ENCODE data around the gene PREPL. TPM values are rescaled to one million over a fixed set of nuclear protein-coding genes. Genes with fewer than 3 reads are reported as not detected.

The PREPL gene
- total RNA-seq, 2 donors from 2014 or later: 29.6 to 35.6 TPM

DNA sequence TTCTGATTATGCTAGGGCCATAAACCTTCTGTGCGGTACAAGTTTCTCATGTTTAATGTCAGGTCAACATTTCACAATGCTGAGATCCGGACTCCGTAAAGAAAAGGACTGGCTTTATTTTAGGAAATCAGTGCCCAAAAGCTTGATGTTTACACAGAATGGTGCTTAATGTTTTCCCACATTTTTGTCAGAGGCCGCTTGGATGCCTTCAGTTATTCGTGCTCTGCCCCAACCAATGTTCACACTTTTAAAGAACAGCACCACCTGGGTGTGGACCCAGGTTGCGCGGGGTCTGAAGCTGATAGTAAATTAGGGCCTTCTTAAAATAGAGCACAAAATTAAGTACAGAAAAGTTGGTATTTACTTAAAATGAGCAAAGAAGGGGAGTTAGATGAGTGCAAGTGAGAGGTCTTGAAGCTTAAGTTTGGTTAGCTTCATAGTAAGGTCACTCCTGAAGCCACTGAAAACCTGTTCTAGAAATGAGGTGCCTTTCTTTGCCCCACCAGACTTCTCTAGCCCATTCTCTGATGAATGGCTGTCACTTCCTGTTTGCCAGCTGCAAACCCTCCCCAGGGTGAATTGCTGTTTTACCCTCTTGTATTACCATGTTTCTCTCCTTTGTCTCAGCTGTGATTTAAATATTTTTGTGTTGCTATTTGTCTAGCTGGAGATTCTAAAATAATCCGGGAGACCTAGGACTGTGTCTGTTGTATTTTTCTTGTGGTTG is 65.5 kb downstream of the PREPL start:
- Histone ChIP-seq H3K9ac (ENCODE audit: low read depth in 2 of 2, low read length in 2 of 2) (no peak overlapping the region), H3K4me3 (no peak overlapping the region), H3K36me3 (no peaks in the 10 kb centered on the region), H3K4me1 (peaks cover 9% of the 10 kb centered on the region), H3K27me3 (no peaks in the 10 kb centered on the region), H3K27ac (no peak overlapping the region), H3K9me3 (no peaks in the 10 kb centered on the region)
- TF ChIP-seq, protein P1, sequence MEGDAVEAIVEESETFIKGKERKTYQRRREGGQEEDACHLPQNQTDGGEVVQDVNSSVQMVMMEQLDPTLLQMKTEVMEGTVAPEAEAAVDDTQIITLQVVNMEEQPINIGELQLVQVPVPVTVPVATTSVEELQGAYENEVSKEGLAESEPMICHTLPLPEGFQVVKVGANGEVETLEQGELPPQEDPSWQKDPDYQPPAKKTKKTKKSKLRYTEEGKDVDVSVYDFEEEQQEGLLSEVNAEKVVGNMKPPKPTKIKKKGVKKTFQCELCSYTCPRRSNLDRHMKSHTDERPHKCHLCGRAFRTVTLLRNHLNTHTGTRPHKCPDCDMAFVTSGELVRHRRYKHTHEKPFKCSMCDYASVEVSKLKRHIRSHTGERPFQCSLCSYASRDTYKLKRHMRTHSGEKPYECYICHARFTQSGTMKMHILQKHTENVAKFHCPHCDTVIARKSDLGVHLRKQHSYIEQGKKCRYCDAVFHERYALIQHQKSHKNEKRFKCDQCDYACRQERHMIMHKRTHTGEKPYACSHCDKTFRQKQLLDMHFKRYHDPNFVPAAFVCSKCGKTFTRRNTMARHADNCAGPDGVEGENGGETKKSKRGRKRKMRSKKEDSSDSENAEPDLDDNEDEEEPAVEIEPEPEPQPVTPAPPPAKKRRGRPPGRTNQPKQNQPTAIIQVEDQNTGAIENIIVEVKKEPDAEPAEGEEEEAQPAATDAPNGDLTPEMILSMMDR (IDR thresholded peaks at IDR 0.05): no peak
- intact Hi-C loops (cut with DNase I): no loop called here
- DNase-seq: no peak

DNA sequence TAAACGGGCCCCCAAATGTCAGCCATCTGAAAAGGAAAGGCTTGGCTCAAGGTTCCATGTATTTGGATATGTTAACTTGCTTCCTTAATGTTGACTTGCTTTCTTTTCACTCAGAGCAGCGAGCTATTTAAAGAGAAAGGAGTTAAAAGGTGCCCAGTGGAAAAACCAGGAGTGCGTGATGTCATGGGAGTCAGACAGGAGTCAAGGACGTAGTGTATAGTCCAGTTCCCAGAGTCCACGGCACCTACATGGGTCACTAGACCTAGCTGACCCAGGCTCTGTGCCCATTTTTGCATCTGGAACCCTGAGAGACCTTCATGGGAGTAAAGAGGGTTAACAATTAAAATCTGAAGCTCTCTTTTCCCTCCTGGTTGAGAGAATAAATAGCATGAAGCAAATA is 66.2 kb downstream of the PREPL start:
- TF ChIP-seq, protein P1 (IDR thresholded peaks at IDR 0.05): no peak
- Histone ChIP-seq H3K27ac (no peak overlapping the region), H3K4me3 (no peak overlapping the region), H3K9me3 (no peaks in the 10 kb centered on the region), H3K36me3 (no peaks in the 10 kb centered on the region), H3K9ac (ENCODE audit: low read depth in 2 of 2, low read length in 2 of 2) (no peak overlapping the region), H3K4me1 (peaks cover 10% of the 10 kb centered on the region), H3K27me3 (no peaks in the 10 kb centered on the region)
- no peak for DNase-seq
- intact Hi-C loops (cut with DNase I): no loop called here

DNA sequence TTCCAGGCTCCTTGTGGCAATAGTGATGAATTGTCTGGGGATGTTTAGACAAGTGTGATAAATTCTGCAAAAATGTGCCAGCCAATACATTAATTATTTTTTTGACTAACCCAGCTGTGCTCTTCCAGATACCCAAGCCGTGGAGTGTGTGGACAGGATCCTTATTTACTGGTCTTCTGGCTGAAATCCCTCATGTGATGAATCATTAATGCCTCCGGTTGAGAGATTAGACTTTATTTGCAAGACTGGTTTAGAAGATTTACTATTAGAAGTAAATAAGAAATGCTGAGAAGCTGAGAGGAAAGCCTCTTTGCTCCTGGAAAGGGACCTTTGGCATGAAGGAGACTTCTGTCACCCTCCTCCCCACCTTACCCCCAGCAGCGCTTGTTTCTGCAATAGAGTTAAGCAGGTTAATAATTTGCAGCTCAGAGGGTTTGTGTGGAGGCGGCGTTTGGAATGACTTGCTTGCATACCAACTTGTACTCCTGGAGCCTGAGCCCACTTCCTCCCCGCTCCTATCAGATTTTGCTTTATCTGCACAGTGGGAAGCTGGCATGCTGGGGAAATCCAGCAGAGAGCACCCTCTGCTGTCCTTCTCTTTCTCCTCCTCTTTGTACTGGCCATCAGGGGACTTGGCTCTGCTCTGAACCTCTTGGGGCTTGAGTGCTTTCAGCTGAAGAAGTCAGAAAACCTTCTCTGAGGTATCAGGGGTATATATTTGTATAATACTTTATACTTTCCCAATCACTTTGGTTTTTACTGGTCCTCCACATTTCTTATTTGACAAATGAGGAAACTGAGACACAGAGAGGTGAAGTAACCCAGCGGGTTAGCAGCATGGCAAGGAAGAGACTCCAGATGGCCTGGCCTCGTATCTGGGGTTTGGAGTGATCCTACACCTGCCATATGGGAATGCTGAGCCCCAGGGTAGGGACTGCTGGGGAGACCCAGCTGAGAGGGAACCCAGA is 69.7 kb downstream of the PREPL start:
- TF ChIP-seq, protein P1 (IDR thresholded peaks at IDR 0.05): peak; percentile 52
- Histone ChIP-seq H3K27ac (peak overlapping the region; percentile 56), H3K4me1 (peaks cover 10% of the 10 kb centered on the region), H3K9me3 (no peaks in the 10 kb centered on the region), H3K9ac (ENCODE audit: low read depth in 2 of 2, low read length in 2 of 2) (peak overlapping the region in 1 of 2 donors; percentile 57), H3K27me3 (no peaks in the 10 kb centered on the region), H3K36me3 (no peaks in the 10 kb centered on the region), H3K4me3 (no peak overlapping the region)
- peak; percentile 76 for DNase-seq
- intact Hi-C loops (cut with DNase I): loop anchor here (2.0 to 5.0 kb wide), 2 partner anchors 49 to 204 kb away; no protein-coding TSS in a partner anchor

DNA sequence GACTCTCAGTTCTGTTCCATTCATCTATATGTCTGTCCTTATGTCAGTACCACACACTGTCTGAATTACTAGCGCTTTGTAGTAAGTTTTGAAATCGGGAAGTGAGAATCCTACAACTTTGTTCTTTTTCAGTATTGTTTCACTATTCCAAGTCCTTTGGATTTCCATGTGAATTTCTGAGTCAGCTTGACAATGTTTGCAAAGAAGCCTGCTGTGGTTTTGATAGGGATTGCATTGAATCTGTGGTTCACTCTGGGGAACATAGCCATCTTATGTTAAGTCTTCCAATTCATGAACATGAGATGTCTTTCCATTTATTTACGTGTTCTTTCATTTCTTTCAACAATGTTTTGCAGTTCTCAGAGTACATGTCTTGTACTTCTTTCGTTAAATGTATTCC is 71.0 kb downstream of the PREPL start:
- Histone ChIP-seq H3K9ac (ENCODE audit: low read depth in 2 of 2, low read length in 2 of 2) (no peak overlapping the region), H3K9me3 (no peaks in the 10 kb centered on the region), H3K4me1 (peaks cover 10% of the 10 kb centered on the region), H3K36me3 (no peaks in the 10 kb centered on the region), H3K4me3 (no peak overlapping the region), H3K27ac (no peak overlapping the region), H3K27me3 (no peaks in the 10 kb centered on the region)
- intact Hi-C loops (cut with DNase I): loop anchor here (5.0 kb wide), 1 partner anchor 203 kb away; no protein-coding TSS in a partner anchor
- TF ChIP-seq, protein P1 (IDR thresholded peaks at IDR 0.05): no peak
- no peak for DNase-seq

DNA sequence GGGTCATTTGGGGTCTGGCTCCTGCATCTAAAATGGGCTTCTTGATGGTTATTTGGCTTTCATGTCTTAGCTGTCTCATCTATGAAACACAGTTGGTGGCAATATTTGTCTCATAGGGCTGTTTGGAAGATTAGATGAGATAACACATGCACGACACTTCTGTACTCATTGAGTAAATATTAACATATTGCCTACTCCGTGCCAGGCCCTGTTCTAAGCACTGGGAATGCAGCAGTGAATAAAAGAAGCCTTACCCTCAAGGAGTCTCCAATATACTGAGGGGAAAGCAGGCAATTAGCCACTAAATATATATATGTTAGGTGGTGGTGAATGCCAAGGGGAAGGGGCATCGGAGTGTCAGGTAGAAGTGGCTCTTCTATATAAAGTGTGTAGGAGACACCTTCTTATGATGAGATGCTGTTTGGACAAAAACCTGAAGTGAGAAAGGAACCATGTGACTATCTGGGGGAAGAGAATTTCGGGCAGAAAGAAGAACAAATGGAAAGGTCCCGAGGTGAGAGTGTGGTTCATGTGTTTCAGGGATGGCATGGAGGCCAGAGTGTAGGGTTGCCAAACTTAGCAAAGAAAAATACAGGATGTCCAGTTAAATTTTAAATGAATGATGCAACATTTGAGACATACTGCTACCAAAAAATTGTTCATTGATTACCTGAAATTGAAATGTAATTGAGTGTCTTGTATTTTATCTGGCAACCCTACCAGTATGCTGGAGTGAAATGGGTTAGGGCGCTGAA is 74.2 kb downstream of the PREPL start:
- no peaks in the 10 kb centered on the region for H3K27me3 ChIP-seq
- no peak overlapping the region for H3K4me3 ChIP-seq
- intact Hi-C loops (cut with DNase I): no loop called here
- no peak for DNase-seq
- H3K4me1 ChIP-seq: peaks cover 10% of the 10 kb centered on the region
- no peak overlapping the region for H3K9ac ChIP-seq (ENCODE audit: low read depth in 2 of 2, low read length in 2 of 2)
- TF ChIP-seq, protein P1 (IDR thresholded peaks at IDR 0.05): no peak
- H3K9me3 ChIP-seq: no peaks in the 10 kb centered on the region
- no peaks in the 10 kb centered on the region for H3K36me3 ChIP-seq
- H3K27ac ChIP-seq: no peak overlapping the region

Data from colonic mucosa (tissue), 4 donors.